ENCODE results near the gene MYLK4.

GRCh38 chr6:2715737-2716136 is 35.0 kb downstream of the MYLK4 start:
- TF ChIP-seq CTCF (IDR thresholded peaks at IDR 0.05; ENCODE audit: low read depth, low read length, poor library complexity, severe bottlenecking) (no peak), EZH2phosphoT487 (IDR thresholded peaks at IDR 0.05; ENCODE audit: borderline replicate concordance, low read length) (no peak)
